ENCODE measurements around the gene NOTCH3. TPM values are rescaled to one million over a fixed set of nuclear protein-coding genes. Genes with fewer than 3 reads are reported as not detected.

Gene NOTCH3
- total RNA-seq (2014; rRNA removed) (21.5 and 28.1 TPM in 2 replicates), Bru-seq, nascent RNA (percentile 41 among the genes with signal in this experiment), BruChase-seq, experiment 1, labeled RNA remaining after a 6-hour chase (percentile 58 among the genes with signal in this experiment), BruChase-seq, experiment 2, labeled RNA remaining after a 2-hour chase (percentile 50 among the genes with signal in this experiment)
- long read RNA-seq, partial matches to known transcripts: 2 of 11 reads
- long read RNA-seq, other reads (novel, unspliced or antisense): 9 of 11 reads

DNA sequence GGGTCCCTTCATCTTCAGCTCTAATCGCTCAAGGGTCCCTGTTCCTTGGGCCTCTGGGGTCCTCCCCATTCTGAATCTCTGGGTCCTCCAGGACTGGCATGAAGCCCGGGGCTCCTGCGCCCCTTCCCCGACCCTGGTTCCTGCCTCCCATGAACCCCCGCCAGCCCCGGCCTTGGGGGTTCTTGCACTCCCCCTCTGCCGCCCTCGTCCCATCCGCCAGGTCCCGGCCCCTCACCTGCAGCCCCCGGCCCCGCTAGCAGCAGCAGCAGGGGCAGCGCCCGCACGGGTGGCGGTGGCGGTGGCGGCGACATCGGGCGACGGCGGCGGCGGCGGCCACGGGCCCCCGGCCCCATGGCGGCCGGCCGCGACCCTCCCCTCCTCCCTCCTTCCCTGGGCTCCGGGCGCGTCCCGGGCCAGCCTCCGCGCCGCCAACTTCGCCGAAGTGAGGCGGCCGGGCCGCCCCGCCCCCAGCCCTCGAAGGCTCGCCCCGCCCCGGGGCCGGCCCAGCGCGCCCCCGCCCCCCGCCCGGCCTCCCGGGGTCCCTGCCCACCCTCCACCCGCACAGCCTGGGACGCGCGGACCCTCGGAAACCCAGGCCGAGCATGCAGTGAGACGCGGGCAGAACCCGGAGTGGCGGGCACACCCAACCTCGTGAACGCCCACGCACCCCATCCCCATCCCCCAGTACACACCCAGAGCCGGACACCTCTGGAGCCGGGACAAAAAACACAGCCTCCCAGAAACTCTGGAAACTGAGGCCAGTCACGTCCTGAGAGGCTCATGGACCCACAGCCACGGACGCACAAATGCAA is at the start of gene NOTCH3:
NOTCH3 (minus strand) TSS at position 443 of the 812 bp plus-strand sequence; CDS start at position 353, 90 bp downstream.
- Histone ChIP-seq H3F3A (ENCODE audit: low read length, unreplicated experiment) (no peaks in the 10 kb centered on the region), H2AFZ (ENCODE audit: low read length) (peak within 1 kb of the TSS; percentile 79), H4K20me1 (ENCODE audit: low read length) (no peaks in the 10 kb centered on the region), H3K9me2 (replicated peaks; ENCODE audit: low read length) (no peaks in the 10 kb centered on the region), H3K27ac (ENCODE audit: low read length) (peak within 1 kb of the TSS; percentile 73), H3K9me3 (ENCODE audit: low read length) (no peaks in the 10 kb centered on the region), H3K9ac (ENCODE audit: low read length) (peak within 1 kb of the TSS; percentile 95), H3K4me1 (ENCODE audit: insufficient read depth, low read length) (peaks cover 19% of the 10 kb centered on the region), H3K36me3 (ENCODE audit: low read depth, low read length) (no peaks in the 10 kb centered on the region), H3K4me2 (ENCODE audit: low read length) (peak within 1 kb of the TSS; percentile 100), H3K4me3 (ENCODE audit: low read length) (peak within 1 kb of the TSS; percentile 99), H3K79me2 (ENCODE audit: low read length) (peaks cover 11% of the 10 kb centered on the region), H3K27me3 (ENCODE audit: low read length) (no peaks in the 10 kb centered on the region)
- ChIA-PET POLR2A (ENCODE audit: unreplicated experiment) (no interaction called here), CTCF (no interaction called here)
- BruUV-seq (replicated peaks): no TSS peak
- intact Hi-C loops (cut with micrococcal nuclease): no loop called here
- TF ChIP-seq EZH2phosphoT487 (IDR thresholded peaks at IDR 0.05; ENCODE audit: borderline replicate concordance, low read length) (no peak), EZH2 (IDR thresholded peaks at IDR 0.05; ENCODE audit: low read length, unreplicated experiment) (no peak)
- TF ChIP-seq, protein P1, sequence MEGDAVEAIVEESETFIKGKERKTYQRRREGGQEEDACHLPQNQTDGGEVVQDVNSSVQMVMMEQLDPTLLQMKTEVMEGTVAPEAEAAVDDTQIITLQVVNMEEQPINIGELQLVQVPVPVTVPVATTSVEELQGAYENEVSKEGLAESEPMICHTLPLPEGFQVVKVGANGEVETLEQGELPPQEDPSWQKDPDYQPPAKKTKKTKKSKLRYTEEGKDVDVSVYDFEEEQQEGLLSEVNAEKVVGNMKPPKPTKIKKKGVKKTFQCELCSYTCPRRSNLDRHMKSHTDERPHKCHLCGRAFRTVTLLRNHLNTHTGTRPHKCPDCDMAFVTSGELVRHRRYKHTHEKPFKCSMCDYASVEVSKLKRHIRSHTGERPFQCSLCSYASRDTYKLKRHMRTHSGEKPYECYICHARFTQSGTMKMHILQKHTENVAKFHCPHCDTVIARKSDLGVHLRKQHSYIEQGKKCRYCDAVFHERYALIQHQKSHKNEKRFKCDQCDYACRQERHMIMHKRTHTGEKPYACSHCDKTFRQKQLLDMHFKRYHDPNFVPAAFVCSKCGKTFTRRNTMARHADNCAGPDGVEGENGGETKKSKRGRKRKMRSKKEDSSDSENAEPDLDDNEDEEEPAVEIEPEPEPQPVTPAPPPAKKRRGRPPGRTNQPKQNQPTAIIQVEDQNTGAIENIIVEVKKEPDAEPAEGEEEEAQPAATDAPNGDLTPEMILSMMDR (conservative IDR thresholded peaks at IDR 0.05; ENCODE audit: low read depth, low read length): no peak
- ATAC-seq (peak; percentile 46), DNase-seq (peak; percentile 28)

DNA sequence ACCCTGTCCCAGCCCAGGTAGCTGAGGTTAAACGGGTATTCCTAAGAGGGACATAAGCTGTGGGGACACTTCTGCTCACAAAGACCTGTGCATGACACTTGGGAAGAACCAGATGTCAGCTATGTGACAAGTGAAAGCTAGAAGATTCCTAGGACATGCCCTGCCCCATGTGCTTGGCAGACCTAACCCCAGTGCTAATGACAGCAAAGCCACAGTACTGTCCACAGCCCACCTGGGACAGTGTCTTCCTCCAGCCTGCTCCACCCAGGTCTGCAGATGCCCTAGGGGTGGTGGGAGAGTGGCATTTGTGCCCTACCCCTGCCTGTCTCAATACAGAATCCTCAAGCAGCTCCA is 49.8 kb upstream of the NOTCH3 start:
- H3K4me3 ChIP-seq (ENCODE audit: low read length): no peak overlapping the region
- peaks cover 55% of the 10 kb centered on the region for H3K36me3 ChIP-seq (ENCODE audit: low read depth, low read length)
- no peak overlapping the region for H3K4me2 ChIP-seq (ENCODE audit: low read length)
- no peak overlapping the region for H2AFZ ChIP-seq (ENCODE audit: low read length)
- peaks cover 16% of the 10 kb centered on the region for H4K20me1 ChIP-seq (ENCODE audit: low read length)
- POLR2A ChIA-PET (ENCODE audit: unreplicated experiment): no interaction called here
- CTCF ChIA-PET: interaction anchor here (0.5 to 1.4 kb wide), 2 partner anchors 48 to 149 kb away, joined by 4 to 5 read pairs; no protein-coding TSS in a partner anchor
- H3K9ac ChIP-seq (ENCODE audit: low read length): no peak overlapping the region
- H3K27me3 ChIP-seq (ENCODE audit: low read length): no peaks in the 10 kb centered on the region
- H3K4me1 ChIP-seq (ENCODE audit: insufficient read depth, low read length): peaks cover 31% of the 10 kb centered on the region
- no peaks in the 10 kb centered on the region for H3K9me2 ChIP-seq (replicated peaks; ENCODE audit: low read length)
- TF ChIP-seq EZH2 (IDR thresholded peaks at IDR 0.05; ENCODE audit: low read length, unreplicated experiment) (no peak), EZH2phosphoT487 (IDR thresholded peaks at IDR 0.05; ENCODE audit: borderline replicate concordance, low read length) (no peak)
- TF ChIP-seq, protein P1 (conservative IDR thresholded peaks at IDR 0.05; ENCODE audit: low read depth, low read length): no peak
- peaks cover 51% of the 10 kb centered on the region for H3K79me2 ChIP-seq (ENCODE audit: low read length)
- H3K9me3 ChIP-seq (ENCODE audit: low read length): no peaks in the 10 kb centered on the region
- no TSS peak for BruUV-seq (replicated peaks)
- intact Hi-C loops (cut with micrococcal nuclease): no loop called here
- DNase-seq (no peak), ATAC-seq (no peak)
- H3K27ac ChIP-seq (ENCODE audit: low read length): 0 out of 2 replicates have a peak overlapping the region, but pooled peaks have one; percentile 7
- H3F3A ChIP-seq (ENCODE audit: low read length, unreplicated experiment): no peaks in the 10 kb centered on the region

Measured in PC-3 (cell line).